HUES6 (cell line): ENCODE data around the gene SSH2.
A peak's percentile ranks its signal among the peaks of the same experiment; 100 is the strongest.

Source experiments
- H3K27ac ChIP-seq: 2 replicates; pipeline ENCODE4 v1.7.0; 2013; ENCODE audit warnings: low read depth, mild to moderate bottlenecking, low read length, inconsistent platforms
- H3K27me3 ChIP-seq: 2 replicates; pipeline ENCODE4 v1.6.1; 2013; ENCODE audit warnings: low read length; ENCODE audit not compliant: control insufficient read depth, insufficient read depth
- H3K36me3 ChIP-seq: 2 replicates; pipeline ENCODE4 v1.6.1; 2013; ENCODE audit warnings: low read length; ENCODE audit not compliant: control insufficient read depth, insufficient read depth
- H3K4me1 ChIP-seq: 2 replicates; pipeline ENCODE4 v1.6.1; 2013; ENCODE audit warnings: low read length; ENCODE audit not compliant: control insufficient read depth, insufficient read depth
- H3K4me3 ChIP-seq: 2 replicates; pipeline ENCODE4 v1.5.1; 2013; ENCODE audit warnings: low read depth, low read length
- H3K9ac ChIP-seq: one replicate; pipeline ENCODE4 v1.6.1; 2013; ENCODE audit warnings: mild to moderate bottlenecking, low read length
- H3K9me3 ChIP-seq: 2 replicates; pipeline ENCODE4 v1.6.1; 2013; ENCODE audit warnings: low read depth, low read length; ENCODE audit not compliant: control insufficient read depth, insufficient read depth

Gene SSH2

DNA sequence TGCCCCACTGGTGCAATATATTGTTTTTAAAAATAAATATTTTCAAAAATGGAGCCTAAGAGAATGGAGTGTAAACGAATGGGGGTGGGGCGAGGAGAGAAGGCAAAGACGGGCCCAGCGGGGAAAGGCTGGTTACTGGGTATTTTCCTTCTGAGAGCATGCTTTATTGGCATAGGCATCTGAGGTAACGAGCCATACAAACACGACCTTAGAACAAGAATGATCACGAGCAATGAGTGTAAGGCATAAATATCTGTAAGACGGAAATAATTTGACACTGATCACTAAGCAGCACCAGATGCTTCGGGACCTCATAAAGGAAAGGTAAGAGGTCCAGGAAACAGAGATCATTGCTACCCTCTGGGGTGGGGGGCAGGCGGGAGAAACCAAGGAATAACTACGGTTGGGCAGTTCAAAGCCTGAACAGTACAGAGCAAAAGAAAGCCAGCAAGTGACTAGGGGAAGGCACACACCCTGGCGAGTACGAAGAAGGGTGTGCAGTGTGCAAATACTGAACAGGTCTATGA is 959 bp downstream of the SSH2 start:
- Histone ChIP-seq H3K27ac (peak overlapping the region; percentile 17; the same call in 1 of the 2 replicates), H3K9ac (peak overlapping the region; percentile 79), H3K4me3 (peak overlapping the region; percentile 82), H3K4me1 (peaks cover 14% of the 10 kb centered on the region), H3K36me3 (no peaks in the 10 kb centered on the region), H3K9me3 (no peaks in the 10 kb centered on the region), H3K27me3 (no peaks in the 10 kb centered on the region)

DNA sequence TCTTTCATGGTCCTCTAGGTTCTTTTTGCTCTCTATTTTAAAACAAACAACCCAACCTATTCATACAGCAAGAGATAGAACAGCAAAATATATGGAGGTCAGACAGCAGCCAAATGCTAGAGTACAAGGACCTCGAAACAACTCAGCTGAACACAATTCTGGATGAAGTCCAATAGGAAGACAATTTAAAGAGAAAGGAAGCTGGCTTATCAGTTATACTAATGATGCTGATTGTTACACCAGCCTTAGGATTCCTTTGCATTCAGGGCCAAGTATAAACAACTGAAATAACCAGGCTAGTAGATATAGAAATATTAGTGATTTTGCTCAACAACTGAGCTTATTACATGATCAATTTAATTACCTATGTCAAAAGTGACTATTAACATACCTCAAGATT is 2.5 kb downstream of the SSH2 start:
- H3K9ac ChIP-seq, result no peak overlapping the region
- no peak overlapping the region for H3K27ac ChIP-seq
- H3K27me3 ChIP-seq, result no peaks in the 10 kb centered on the region
- H3K4me1 ChIP-seq, result peaks cover 14% of the 10 kb centered on the region
- no peaks in the 10 kb centered on the region for H3K9me3 ChIP-seq
- no peaks in the 10 kb centered on the region for H3K36me3 ChIP-seq
- H3K4me3 ChIP-seq, result no peak overlapping the region

DNA sequence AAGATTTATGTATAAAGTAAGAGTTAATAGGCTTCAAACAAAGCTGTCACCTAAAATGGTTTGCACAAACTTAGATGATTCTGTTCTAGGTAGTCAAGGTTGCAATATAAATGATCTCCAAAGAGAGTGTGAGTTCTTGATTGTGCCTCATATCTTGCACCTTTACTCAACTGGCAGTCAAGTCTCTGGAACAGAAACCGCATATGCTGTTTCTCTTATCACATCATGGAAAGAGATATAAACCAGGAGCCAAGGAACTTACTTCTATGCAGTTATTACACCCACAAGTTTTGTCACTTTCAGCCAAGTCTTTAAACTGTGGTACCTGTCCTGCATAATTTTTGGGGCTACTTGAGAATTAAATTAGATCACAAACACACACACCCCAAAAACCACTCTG is 5.2 kb downstream of the SSH2 start:
- no peak overlapping the region for H3K27ac ChIP-seq
- no peaks in the 10 kb centered on the region for H3K36me3 ChIP-seq
- H3K27me3 ChIP-seq, result no peaks in the 10 kb centered on the region
- H3K9me3 ChIP-seq, result no peaks in the 10 kb centered on the region
- H3K9ac ChIP-seq, result no peak overlapping the region
- no peak overlapping the region for H3K4me3 ChIP-seq
- H3K4me1 ChIP-seq, result peaks cover 5% of the 10 kb centered on the region

DNA sequence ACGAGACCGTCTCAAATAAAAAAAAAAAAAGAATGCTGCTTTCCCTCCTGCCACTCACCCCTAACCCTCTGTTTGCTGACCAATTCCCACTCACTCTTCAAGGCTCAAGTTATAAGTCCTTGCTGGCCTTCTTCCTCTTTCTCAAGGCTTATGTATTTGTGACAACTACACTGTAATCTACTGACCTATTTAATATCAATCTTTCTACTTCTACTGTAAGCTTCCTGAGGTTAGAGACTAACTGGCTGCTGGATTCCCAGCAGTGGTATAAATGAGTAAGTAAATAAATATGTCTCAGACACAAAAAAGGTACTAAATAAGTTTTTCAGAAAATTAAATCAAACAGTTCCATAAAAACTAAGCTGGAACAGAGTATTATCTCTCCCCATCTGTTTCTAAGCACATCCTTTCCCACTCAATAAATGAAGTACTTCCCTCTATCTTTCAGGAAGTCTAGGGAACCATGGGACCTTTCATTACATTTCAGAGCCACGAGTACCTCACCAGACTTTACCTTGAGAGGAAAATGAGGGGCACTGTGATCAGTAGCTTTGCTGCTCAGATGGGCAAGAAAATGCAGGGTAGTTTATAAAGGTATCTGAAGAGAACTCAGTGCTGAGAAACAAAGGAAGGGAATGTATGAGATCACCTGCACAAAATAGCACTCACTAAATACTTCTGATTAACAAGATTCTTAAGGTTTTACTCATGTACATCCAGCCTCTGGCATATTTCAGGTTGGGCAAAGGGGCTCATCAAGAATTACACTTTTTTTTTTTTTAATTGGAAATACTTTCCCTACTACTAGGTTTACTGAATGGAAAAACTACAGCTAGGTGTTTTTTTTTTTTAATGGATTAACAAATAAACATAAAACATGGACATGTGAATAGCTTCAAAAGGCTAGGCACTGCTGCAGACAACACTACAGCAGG is 10.8 kb downstream of the SSH2 start:
- Histone ChIP-seq H3K9me3 (no peaks in the 10 kb centered on the region), H3K4me1 (peaks cover 5% of the 10 kb centered on the region), H3K36me3 (no peaks in the 10 kb centered on the region), H3K9ac (no peak overlapping the region), H3K4me3 (no peak overlapping the region), H3K27ac (no peak overlapping the region), H3K27me3 (no peaks in the 10 kb centered on the region)

DNA sequence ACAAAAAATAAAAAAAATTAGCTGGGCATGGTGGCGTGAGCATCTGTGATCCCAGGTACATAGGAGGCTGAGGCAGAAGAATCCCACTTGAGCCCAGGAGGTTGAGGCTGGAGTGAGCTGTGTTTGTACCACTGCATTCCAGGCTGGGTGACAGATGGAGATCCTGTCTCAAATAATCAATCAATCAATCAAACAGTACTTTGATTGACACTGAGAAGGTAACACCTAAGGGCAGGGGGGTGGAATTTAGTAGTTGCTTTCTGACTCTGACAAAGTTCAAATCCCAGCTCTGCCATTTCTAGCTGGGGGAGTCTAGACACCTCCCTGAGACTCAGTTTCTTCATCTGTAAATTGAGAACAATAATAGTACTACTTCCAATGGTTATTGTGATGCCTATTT is 12.0 kb downstream of the SSH2 start:
- no peak overlapping the region for H3K4me3 ChIP-seq
- no peak overlapping the region for H3K27ac ChIP-seq
- H3K36me3 ChIP-seq, result no peaks in the 10 kb centered on the region
- no peaks in the 10 kb centered on the region for H3K9me3 ChIP-seq
- peaks cover 5% of the 10 kb centered on the region for H3K4me1 ChIP-seq
- no peaks in the 10 kb centered on the region for H3K27me3 ChIP-seq
- H3K9ac ChIP-seq, result no peak overlapping the region

DNA sequence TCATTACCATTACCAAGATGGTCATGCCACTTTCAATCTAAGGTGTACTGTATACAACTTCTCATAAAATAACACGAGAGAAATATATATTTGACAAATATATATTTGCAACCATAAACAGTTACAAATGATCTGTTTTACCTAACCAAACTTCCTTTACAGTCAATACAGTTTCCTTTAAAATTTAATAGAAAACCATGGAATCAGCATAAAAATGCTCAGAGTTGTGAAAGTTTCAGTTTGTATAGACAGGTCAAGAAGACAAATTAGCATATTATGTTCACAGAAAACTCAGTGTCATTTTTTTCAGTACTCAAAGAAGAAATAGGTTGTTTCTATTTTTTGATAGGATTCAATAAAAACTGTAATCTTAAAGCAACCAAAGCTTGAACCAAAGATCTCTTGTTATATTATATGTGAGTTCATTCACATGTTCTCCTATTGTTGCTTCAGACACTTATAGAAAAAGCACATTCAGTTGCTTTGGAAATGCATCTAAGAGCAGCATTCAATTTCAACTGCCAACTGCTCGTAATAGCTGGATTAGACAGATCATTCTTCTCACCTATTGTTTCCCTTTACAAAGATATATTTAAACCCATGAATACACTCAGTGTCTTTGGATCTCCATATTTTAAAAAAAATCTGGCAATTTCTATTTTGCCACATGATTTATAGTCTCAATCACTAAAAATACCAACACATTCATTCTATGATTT is 15.1 kb downstream of the SSH2 start:
- no peak overlapping the region for H3K4me3 ChIP-seq
- no peaks in the 10 kb centered on the region for H3K9me3 ChIP-seq
- no peak overlapping the region for H3K9ac ChIP-seq
- no peaks in the 10 kb centered on the region for H3K27me3 ChIP-seq
- no peak overlapping the region for H3K27ac ChIP-seq
- H3K4me1 ChIP-seq, result peaks cover 5% of the 10 kb centered on the region
- no peaks in the 10 kb centered on the region for H3K36me3 ChIP-seq

DNA sequence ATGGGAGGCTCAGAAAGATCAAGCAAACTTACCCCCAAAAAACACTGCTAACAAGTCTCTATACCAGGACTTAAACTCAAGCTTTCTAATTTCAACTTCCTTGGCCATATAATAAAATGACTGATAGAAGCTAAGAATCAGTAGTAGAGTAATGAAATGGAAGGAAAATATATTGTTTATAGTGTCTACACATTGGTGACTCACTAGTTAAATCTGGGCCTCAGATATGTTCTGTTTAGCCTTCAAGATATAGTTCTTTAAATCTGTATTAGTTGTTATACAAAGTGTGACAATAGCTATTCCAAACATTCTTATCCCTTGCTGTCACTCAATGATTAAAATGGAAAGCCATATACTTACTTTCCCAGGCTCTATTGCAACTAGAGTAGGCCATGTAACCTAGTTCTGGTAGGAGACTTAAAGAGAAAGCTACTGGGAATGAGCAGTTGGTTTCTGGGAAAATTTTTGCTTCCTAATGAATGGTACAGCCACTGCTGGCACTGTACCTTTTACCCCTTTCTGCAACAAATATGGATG is 18.3 kb downstream of the SSH2 start:
- peaks cover 7% of the 10 kb centered on the region; the same call in 1 of the 2 replicates for H3K9me3 ChIP-seq
- no peak overlapping the region for H3K9ac ChIP-seq
- no peaks in the 10 kb centered on the region for H3K36me3 ChIP-seq
- H3K4me3 ChIP-seq, result no peak overlapping the region
- H3K27me3 ChIP-seq, result no peaks in the 10 kb centered on the region
- H3K27ac ChIP-seq, result no peak overlapping the region
- H3K4me1 ChIP-seq, result no peaks in the 10 kb centered on the region

DNA sequence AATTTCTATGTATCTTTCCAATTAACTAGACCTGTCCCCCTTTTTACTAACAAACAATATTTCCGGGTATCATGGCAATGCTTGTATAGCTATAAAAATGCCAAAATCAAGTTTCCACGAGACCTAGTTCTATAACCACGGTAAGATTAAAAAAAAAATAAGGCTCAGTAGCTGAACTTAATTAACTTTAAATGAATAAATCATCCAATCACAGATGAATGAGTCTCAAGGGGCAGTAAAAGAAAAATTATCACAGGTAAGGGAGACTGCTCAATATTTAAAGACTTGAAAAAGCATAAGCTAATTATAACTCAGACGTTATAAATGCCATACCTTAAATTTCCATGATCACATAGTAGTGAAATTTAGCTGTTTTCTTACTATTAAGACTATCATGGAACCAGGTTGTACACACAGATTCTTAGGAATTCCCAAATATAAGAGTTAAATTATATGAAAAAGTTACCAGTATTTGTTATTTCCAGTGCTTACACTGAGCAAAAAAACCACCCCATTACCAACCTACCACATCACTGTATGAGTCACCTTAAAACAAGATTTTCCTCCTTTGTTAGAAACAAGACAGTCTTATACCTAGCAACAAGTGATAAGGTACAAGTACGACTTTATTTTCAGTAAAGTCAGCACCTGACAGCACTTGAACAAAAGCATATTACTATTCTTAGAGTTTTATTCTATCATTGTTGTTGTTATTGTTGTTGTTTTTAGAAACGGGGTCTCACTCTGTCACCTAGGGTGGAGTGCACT is 20.6 kb downstream of the SSH2 start:
- Histone ChIP-seq H3K36me3 (no peaks in the 10 kb centered on the region), H3K4me1 (no peaks in the 10 kb centered on the region), H3K9me3 (peaks cover 23% of the 10 kb centered on the region), H3K4me3 (no peak overlapping the region), H3K27ac (no peak overlapping the region), H3K27me3 (no peaks in the 10 kb centered on the region), H3K9ac (no peak overlapping the region)

DNA sequence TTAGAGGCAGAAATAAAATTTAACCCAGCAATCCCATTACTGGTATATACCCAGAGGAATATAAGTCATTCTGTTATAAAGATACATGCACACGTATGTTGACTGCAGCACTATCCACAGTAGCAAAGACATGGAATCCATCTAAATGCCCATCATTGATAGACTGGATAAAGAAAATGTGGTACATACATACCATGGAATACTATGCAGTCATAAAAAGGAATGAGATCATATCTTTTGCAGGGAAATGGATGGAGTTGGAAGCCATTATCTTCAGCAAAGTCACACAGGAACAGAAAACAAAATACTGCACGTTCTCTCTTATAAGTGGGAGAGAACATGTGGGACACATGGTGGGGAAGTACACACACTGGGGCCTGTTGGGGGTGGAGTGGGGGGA is 23.1 kb downstream of the SSH2 start:
- Histone ChIP-seq H3K4me3 (no peak overlapping the region), H3K27ac (no peak overlapping the region), H3K27me3 (no peaks in the 10 kb centered on the region), H3K9ac (no peak overlapping the region), H3K9me3 (peaks cover 23% of the 10 kb centered on the region), H3K4me1 (no peaks in the 10 kb centered on the region), H3K36me3 (no peaks in the 10 kb centered on the region)

DNA sequence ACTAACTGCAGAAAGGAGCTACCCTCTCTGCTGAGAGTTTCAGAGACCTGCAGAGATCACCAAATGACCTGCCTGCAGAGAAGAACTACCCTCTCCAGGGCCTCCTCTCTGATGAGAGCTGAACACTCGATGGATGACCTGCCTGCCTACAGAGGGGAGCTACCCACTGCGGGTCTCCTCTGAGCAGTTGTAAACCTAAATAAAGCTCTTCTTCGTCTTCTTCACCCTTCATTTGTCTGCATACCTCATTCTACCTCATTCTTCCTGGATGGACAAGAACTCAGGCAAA is 24.2 kb downstream of the SSH2 start:
- H3K9me3 ChIP-seq, result peaks cover 23% of the 10 kb centered on the region
- H3K36me3 ChIP-seq, result no peaks in the 10 kb centered on the region
- H3K4me1 ChIP-seq, result no peaks in the 10 kb centered on the region

More for the DNA sequence above, 24.2 kb downstream of the SSH2 start:
- no peak overlapping the region for H3K4me3 ChIP-seq
- H3K9ac ChIP-seq, result no peak overlapping the region
- H3K27me3 ChIP-seq, result no peaks in the 10 kb centered on the region
- no peak overlapping the region for H3K27ac ChIP-seq
